ENCODE results near the gene ADGRG1.

- no peak for TF ChIP-seq SIN3A (IDR thresholded peaks at IDR 0.05; ENCODE audit: borderline replicate concordance, insufficient read depth, low read length)
- TF ChIP-seq, protein P1, sequence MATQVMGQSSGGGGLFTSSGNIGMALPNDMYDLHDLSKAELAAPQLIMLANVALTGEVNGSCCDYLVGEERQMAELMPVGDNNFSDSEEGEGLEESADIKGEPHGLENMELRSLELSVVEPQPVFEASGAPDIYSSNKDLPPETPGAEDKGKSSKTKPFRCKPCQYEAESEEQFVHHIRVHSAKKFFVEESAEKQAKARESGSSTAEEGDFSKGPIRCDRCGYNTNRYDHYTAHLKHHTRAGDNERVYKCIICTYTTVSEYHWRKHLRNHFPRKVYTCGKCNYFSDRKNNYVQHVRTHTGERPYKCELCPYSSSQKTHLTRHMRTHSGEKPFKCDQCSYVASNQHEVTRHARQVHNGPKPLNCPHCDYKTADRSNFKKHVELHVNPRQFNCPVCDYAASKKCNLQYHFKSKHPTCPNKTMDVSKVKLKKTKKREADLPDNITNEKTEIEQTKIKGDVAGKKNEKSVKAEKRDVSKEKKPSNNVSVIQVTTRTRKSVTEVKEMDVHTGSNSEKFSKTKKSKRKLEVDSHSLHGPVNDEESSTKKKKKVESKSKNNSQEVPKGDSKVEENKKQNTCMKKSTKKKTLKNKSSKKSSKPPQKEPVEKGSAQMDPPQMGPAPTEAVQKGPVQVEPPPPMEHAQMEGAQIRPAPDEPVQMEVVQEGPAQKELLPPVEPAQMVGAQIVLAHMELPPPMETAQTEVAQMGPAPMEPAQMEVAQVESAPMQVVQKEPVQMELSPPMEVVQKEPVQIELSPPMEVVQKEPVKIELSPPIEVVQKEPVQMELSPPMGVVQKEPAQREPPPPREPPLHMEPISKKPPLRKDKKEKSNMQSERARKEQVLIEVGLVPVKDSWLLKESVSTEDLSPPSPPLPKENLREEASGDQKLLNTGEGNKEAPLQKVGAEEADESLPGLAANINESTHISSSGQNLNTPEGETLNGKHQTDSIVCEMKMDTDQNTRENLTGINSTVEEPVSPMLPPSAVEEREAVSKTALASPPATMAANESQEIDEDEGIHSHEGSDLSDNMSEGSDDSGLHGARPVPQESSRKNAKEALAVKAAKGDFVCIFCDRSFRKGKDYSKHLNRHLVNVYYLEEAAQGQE (IDR thresholded peaks at IDR 0.05; ENCODE audit: insufficient read depth in 1 of 2, low read depth in 2 of 2, low read length in 2 of 2): no peak
- no peak for TF ChIP-seq TAF1 (IDR thresholded peaks at IDR 0.05; ENCODE audit: borderline replicate concordance, insufficient read depth, low read length)
- TF ChIP-seq POLR2AphosphoS5 (IDR thresholded peaks at IDR 0.05; ENCODE audit: low read depth, low read length): no peak
- no peak for TF ChIP-seq FOXP2 (optimal IDR thresholded peaks at IDR 0.05; ENCODE audit: borderline replicate concordance, extremely low read depth, extremely low read length, insufficient read depth)
These were observed 69.6 kb downstream of the ADGRG1 start for GRCh38 chr16:57697896-57698537.

Data from PFSK-1 (cell line).